HCT116 (cell line): Measurements from ENCODE around the gene VPS9D1. TPM values are rescaled to one million over a fixed set of nuclear protein-coding genes. Genes with fewer than 3 reads are reported as not detected.
A peak's percentile ranks its signal among the peaks of the same experiment; 100 is the strongest.

Experiments
- ATAC-seq: fragments of 200-7000 bp; cut with Tn5 transposase; 2 replicates; pipeline ENCODE4 v1.9.1; 2020; ENCODE audit warnings: mild to moderate bottlenecking, moderate library complexity
- BruUV-seq: library from RNA; stranded (reverse); fragments of 400-500 nt; replicated peaks from 2 replicates; lab custom pipeline; 2021; lab: Mats Ljungman, UMichigan
- CTCF ChIA-PET: fragments of 300-600 bp; sonication (Branson Sonifier 250); formaldehyde crosslinking; loops from one replicate; lab custom pipeline; 2021; ENCODE audit warnings: antibody characterized with exemption; lab: Charles Lee
- POLR2A ChIA-PET: fragments of 300-600, 350-600 bp; sonication (Branson Sonifier 250); formaldehyde crosslinking; loops from one replicate; lab custom pipeline; 2021; ENCODE audit warnings: antibody characterized with exemption; lab: Charles Lee
- RAD21 ChIA-PET, 2 experiments: fragments of 300-600 bp; sonication (Branson Sonifier 250); formaldehyde crosslinking; loops; one replicate each; lab custom pipeline; 2023; ENCODE audit warnings: low total read pairs in 2 of 2; ENCODE audit not compliant: uncharacterized antibody in 2 of 2, unreplicated experiment in 2 of 2, low non-redundant PET in 1 of 2; lab: Charles Lee
- DNase-seq: peaks from one replicate; pipeline ENCODE4 v3.0.0-alpha.2; 2010; ENCODE audit warnings: low read depth, low spot score
- H2AFZ ChIP-seq: fragments of 200-600 bp; shearing (Covaris generic), sonication (generic); 2 replicates; pipeline ENCODE4 v1.6.1; 2017; ENCODE audit warnings: low read depth, mixed run types, mixed read lengths, antibody characterized with exemption, low read length; ENCODE audit not compliant: poor library complexity, severe bottlenecking
- H3K27ac ChIP-seq: 2 replicates; pipeline ENCODE4 v1.5.1; 2012; ENCODE audit warnings: low read depth, low read length
- H3K27me3 ChIP-seq: fragments of 200-600 bp; sonication (generic); 2 replicates; pipeline ENCODE4 v1.6.1; 2016; ENCODE audit warnings: mixed run types, low read length, mixed read lengths; ENCODE audit not compliant: insufficient read depth
- H3K36me3 ChIP-seq, 2 experiments: fragments of 200-500 bp in 1 of 2; fragments of 200-600 bp in 1 of 2; sonication (Bioruptor generic) in 1 of 2; sonication (generic) in 1 of 2; 2 replicates each; pipeline versions ENCODE4 v1.5.1 to v1.6.1; 2014 to 2016; ENCODE audit warnings: low read length in 2 of 2, inconsistent platforms in 1 of 2, mixed read lengths in 1 of 2, mixed run types in 1 of 2; ENCODE audit not compliant: insufficient read depth in 2 of 2, control insufficient read depth in 1 of 2
- H3K4me1 ChIP-seq, 2 experiments: fragments of 200-600 bp in 1 of 2; sonication (generic) in 1 of 2; 2 replicates each; pipeline versions ENCODE4 v1.5.1 to v1.6.1; 2012 to 2017; ENCODE audit warnings: low read length in 2 of 2, inconsistent platforms in 1 of 2, mild to moderate bottlenecking in 1 of 2, mixed read lengths in 1 of 2, mixed run types in 1 of 2, moderate library complexity in 1 of 2; ENCODE audit not compliant: insufficient read depth in 2 of 2, control insufficient read depth in 1 of 2
- H3K4me2 ChIP-seq: fragments of 200-600 bp; sonication (generic); 2 replicates; pipeline ENCODE4 v1.6.1; 2017; ENCODE audit warnings: mixed run types, low read length, mixed read lengths
- H3K4me3 ChIP-seq, 2 experiments: fragments of 200-600 bp in 1 of 2; sonication (generic) in 1 of 2; replicated peaks in 1 of 2; 2 replicates each; pipeline ENCODE4 v1.5.1; 2011 to 2016; ENCODE audit warnings: low read length in 2 of 2, control low read depth in 1 of 2, low read depth in 1 of 2, mild to moderate bottlenecking in 1 of 2, mixed read lengths in 1 of 2, mixed run types in 1 of 2
- H3K79me2 ChIP-seq: fragments of 200-600 bp; sonication (generic); 2 replicates; pipeline ENCODE4 v1.6.1; 2017; ENCODE audit warnings: mild to moderate bottlenecking, mixed run types, low read length, moderate library complexity, mixed read lengths; ENCODE audit not compliant: insufficient read depth
- H3K9ac ChIP-seq: fragments of 200-600 bp; sonication (generic); 2 replicates; pipeline ENCODE4 v1.6.1; 2016; ENCODE audit warnings: low read length, mixed read lengths
- H3K9me2 ChIP-seq: fragments of 200-600 bp; sonication (generic), shearing (Covaris generic); 2 replicates; pipeline ENCODE4 v1.6.1; 2017; ENCODE audit warnings: mixed run types, mild to moderate bottlenecking, moderate library complexity; ENCODE audit not compliant: insufficient read depth
- H3K9me3 ChIP-seq, 2 experiments: fragments of 200-500 bp in 1 of 2; fragments of 200-600 bp in 1 of 2; sonication (Bioruptor generic) in 1 of 2; sonication (generic) in 1 of 2; 2 replicates each; pipeline ENCODE4 v1.6.1; 2014 to 2017; ENCODE audit warnings: low read length in 2 of 2, mixed read lengths in 2 of 2, inconsistent platforms in 1 of 2, low read depth in 1 of 2, mild to moderate bottlenecking in 1 of 2, mixed run types in 1 of 2, moderate library complexity in 1 of 2; ENCODE audit not compliant: control insufficient read depth in 1 of 2, insufficient read depth in 1 of 2
- H4K20me1 ChIP-seq: fragments of 200-600 bp; sonication (generic), shearing (Covaris generic); 2 replicates; pipeline ENCODE4 v1.6.1; 2017; ENCODE audit warnings: mixed run types, mild to moderate bottlenecking, moderate library complexity; ENCODE audit not compliant: insufficient read depth
- ATF3 ChIP-seq: IDR thresholded peaks from 2 replicates; pipeline ENCODE4 v1.6.1; 2012
- ELF1 ChIP-seq: IDR thresholded peaks from 2 replicates; pipeline ENCODE4 v1.6.1; 2012; ENCODE audit warnings: low read depth, borderline replicate concordance
- EZH2 ChIP-seq: fragments of 200-600 bp; sonication (generic); IDR thresholded peaks from 2 replicates; pipeline ENCODE4 v1.6.1; 2017; ENCODE audit warnings: antibody characterized with exemption, mixed run types
- POLR2AphosphoS5 ChIP-seq: IDR thresholded peaks from 2 replicates; pipeline ENCODE4 v1.6.1; 2011; ENCODE audit warnings: mild to moderate bottlenecking, low read depth, low read length, moderate library complexity
- RAD21 ChIP-seq: IDR thresholded peaks from 2 replicates; pipeline ENCODE4 v1.6.1; 2012; ENCODE audit warnings: low read depth, mild to moderate bottlenecking
- REST ChIP-seq: IDR thresholded peaks from 2 replicates; pipeline ENCODE4 v1.6.1; 2012; ENCODE audit warnings: low read depth
- SIN3A ChIP-seq: IDR thresholded peaks from 2 replicates; pipeline ENCODE4 v1.6.1; 2012; ENCODE audit warnings: low read depth
- SP1 ChIP-seq: IDR thresholded peaks from 2 replicates; pipeline ENCODE4 v1.6.1; 2012; ENCODE audit warnings: low read depth
- TCF7L2 ChIP-seq: IDR thresholded peaks from 2 replicates; pipeline ENCODE4 v1.7.0; 2011; ENCODE audit warnings: borderline replicate concordance, inconsistent platforms; ENCODE audit not compliant: insufficient read depth, insufficient read length; ENCODE audit errors: extremely low read depth
- YY1 ChIP-seq: IDR thresholded peaks from 2 replicates; pipeline ENCODE4 v1.6.1; 2011; ENCODE audit warnings: low read length, low read depth, moderate library complexity, mild to moderate bottlenecking; ENCODE audit not compliant: insufficient replicate concordance; ENCODE audit errors: extremely low read depth
- ZFX ChIP-seq: fragments of 450-650 bp; IDR thresholded peaks from 2 replicates; pipeline ENCODE4 v1.6.1; 2017
- ZNF274 ChIP-seq: fragments of 200-500 bp; sonication (Bioruptor generic); IDR thresholded peaks from 2 replicates; pipeline ENCODE4 v1.6.1; 2014; ENCODE audit warnings: mild to moderate bottlenecking, low read depth, low read length, inconsistent platforms
- intact Hi-C: fragments of 100-400 bp; cut with micrococcal nuclease; formaldehyde crosslinking; loops from 2 replicates; pipeline ENCODE4 v1.10.0; 2022
- total RNA-seq: library from RNA; stranded (reverse); gene quantifications from one replicate; pipeline ENCODE4 v1.2.1, GENCODE V29; 2021; ENCODE audit not compliant: unreplicated experiment

The VPS9D1 gene
- total RNA-seq, 1 experiment from 2014 or later: 4.2 TPM

GRCh38 chr16:89739383-89739782 lies 18.7 kb upstream of the VPS9D1 start (continued):
- no peak for TF ChIP-seq ATF3
- TF ChIP-seq, all 23 proteins: peak for 0

DNA sequence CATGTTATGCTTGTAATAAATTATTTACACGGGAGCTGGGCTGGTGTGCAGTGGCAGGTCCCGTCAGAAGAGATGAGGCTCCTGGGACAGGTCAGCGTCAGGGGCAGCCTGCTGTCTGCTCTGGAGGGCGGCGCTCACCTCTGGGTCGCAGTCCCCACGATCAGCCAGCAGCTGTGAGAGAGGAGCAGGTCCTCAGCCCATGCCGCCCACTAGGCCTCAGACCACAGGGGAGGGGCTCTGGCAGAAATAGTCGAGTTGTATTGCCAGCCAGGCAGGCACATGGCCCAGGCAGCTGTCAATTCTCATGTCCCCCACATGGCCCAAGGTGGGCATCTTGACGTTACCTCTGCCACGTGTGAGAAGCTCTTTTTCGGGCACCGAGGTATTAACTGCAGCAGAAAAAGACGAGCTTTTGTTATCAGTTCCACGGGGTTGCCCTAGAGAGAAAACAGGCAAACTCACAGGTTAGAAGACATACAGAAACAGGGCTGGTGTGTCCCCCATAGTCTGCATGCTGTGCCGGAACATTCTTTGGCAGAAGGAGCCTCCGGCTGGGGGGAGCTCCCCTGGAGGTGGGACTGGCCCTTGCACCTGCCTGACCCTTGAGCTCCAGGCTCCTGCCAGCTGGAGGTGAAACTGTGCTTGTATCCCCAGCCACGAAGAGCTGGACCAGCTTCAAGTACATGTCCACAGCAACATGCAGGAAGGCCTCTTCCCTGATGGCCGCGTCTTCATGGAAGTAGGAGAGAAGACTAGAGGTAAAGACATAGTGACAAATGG lies 18.0 kb upstream of the VPS9D1 start:
- ChIA-PET RAD21 (no interaction called here), POLR2A (interaction anchor here (0.6 kb wide), 1 partner anchor 487 kb away, joined by 3 read pairs; no protein-coding TSS in a partner anchor), CTCF (no interaction called here)
- Histone ChIP-seq H3K27me3 (no peaks in the 10 kb centered on the region), H4K20me1 (no peaks in the 10 kb centered on the region; the same call in 1 of the 2 replicates), H3K36me3 (peaks cover 68 to 82% of the 10 kb centered on the region in 2 experiments), H3K4me1 (no peaks in the 10 kb centered on the region), H3K9me3 (no peaks in the 10 kb centered on the region), H3K9me2 (no peaks in the 10 kb centered on the region), H3K9ac (no peak overlapping the region), H3K79me2 (peaks cover 8% of the 10 kb centered on the region; the same call in 1 of the 2 replicates), H3K4me2 (no peak overlapping the region), H3K27ac (peak overlapping the region; percentile 19), H3K4me3 (no peak overlapping the region), H2AFZ (no peak overlapping the region)
- DNase-seq: no peak
- TF ChIP-seq ZFX (peak; percentile 28; the same call in 1 of the 2 replicates), SIN3A (0 out of 2 replicates have a peak, but pooled peaks have one; percentile 28), ATF3 (no peak)
- BruUV-seq: no TSS peak
- peak; percentile 7; the same call in 1 of the 2 replicates for ATAC-seq
- intact Hi-C loops: loop anchor here (5.0 kb wide), 1 partner anchor 49 kb away; no protein-coding TSS in a partner anchor

DNA sequence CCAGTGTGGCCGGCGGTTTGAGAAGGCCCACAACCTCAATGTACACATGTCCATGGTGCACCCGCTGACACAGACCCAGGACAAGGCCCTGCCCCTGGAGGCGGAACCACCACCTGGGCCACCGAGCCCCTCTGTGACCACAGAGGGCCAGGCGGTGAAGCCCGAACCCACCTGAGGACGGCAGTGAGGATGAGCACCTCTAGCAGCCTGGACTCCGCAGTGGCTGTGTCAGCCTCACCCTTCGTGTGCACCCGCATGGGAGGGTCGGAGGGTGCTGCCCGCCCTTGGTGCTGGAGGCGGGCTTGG lies 17.3 kb upstream of the VPS9D1 start:
- RAD21 ChIA-PET: no interaction called here
- TF ChIP-seq EZH2: no peak
- no peak for TF ChIP-seq TCF7L2
- TF ChIP-seq YY1: no peak
- TF ChIP-seq ZNF274: no peak
- no peak for TF ChIP-seq REST
- TF ChIP-seq ELF1: no peak
- no peak for TF ChIP-seq POLR2AphosphoS5
- no peak for TF ChIP-seq SP1
- no peak for TF ChIP-seq RAD21
- no peak for TF ChIP-seq ATF3

More for the DNA sequence above, 17.3 kb upstream of the VPS9D1 start:
- Histone ChIP-seq H4K20me1 (no peaks in the 10 kb centered on the region; the same call in 1 of the 2 replicates), H3K4me2 (no peak overlapping the region), H3K4me1 (no peaks in the 10 kb centered on the region), H2AFZ (no peak overlapping the region), H3K36me3 (peaks cover 74 to 86% of the 10 kb centered on the region in 2 experiments), H3K27me3 (no peaks in the 10 kb centered on the region), H3K9ac (no peak overlapping the region), H3K9me2 (no peaks in the 10 kb centered on the region), H3K79me2 (peaks cover 8% of the 10 kb centered on the region; the same call in 1 of the 2 replicates), H3K9me3 (no peaks in the 10 kb centered on the region), H3K4me3 (no peak overlapping the region), H3K27ac (peak overlapping the region; percentile 19; the same call in 1 of the 2 replicates)
- no peak for DNase-seq
- TSS peak; percentile 14 for BruUV-seq
- peak; percentile 7; the same call in 1 of the 2 replicates for ATAC-seq
- intact Hi-C loops: loop anchor here (5.0 kb wide), 1 partner anchor 49 kb away; no protein-coding TSS in a partner anchor
- ChIA-PET POLR2A (no interaction called here), CTCF (no interaction called here)
